A549 treated with ZK216348 at 1 μM for 4 hours (cell line): ENCODE measurements around the gene DGKH. TPM values are rescaled to one million over a fixed set of nuclear protein-coding genes. Genes with fewer than 3 reads are reported as not detected.

Source experiments
- total RNA-seq: library from RNA; stranded (reverse); fragments of 200-300 nt; extraction: Qiagen RNA extraction; gene quantifications from 5 replicates; pipeline ENCODE4 v1.2.3, GENCODE V29; 2022; ENCODE audit warnings: low read depth

DGKH gene, protein sequence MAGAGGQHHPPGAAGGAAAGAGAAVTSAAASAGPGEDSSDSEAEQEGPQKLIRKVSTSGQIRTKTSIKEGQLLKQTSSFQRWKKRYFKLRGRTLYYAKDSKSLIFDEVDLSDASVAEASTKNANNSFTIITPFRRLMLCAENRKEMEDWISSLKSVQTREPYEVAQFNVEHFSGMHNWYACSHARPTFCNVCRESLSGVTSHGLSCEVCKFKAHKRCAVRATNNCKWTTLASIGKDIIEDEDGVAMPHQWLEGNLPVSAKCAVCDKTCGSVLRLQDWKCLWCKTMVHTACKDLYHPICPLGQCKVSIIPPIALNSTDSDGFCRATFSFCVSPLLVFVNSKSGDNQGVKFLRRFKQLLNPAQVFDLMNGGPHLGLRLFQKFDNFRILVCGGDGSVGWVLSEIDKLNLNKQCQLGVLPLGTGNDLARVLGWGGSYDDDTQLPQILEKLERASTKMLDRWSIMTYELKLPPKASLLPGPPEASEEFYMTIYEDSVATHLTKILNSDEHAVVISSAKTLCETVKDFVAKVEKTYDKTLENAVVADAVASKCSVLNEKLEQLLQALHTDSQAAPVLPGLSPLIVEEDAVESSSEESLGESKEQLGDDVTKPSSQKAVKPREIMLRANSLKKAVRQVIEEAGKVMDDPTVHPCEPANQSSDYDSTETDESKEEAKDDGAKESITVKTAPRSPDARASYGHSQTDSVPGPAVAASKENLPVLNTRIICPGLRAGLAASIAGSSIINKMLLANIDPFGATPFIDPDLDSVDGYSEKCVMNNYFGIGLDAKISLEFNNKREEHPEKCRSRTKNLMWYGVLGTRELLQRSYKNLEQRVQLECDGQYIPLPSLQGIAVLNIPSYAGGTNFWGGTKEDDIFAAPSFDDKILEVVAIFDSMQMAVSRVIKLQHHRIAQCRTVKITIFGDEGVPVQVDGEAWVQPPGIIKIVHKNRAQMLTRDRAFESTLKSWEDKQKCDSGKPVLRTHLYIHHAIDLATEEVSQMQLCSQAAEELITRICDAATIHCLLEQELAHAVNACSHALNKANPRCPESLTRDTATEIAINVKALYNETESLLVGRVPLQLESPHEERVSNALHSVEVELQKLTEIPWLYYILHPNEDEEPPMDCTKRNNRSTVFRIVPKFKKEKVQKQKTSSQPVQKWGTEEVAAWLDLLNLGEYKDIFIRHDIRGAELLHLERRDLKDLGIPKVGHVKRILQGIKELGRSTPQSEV
- total RNA-seq, result 2.9 to 6.6 TPM (median 5.0 TPM) in 5 replicates

DNA sequence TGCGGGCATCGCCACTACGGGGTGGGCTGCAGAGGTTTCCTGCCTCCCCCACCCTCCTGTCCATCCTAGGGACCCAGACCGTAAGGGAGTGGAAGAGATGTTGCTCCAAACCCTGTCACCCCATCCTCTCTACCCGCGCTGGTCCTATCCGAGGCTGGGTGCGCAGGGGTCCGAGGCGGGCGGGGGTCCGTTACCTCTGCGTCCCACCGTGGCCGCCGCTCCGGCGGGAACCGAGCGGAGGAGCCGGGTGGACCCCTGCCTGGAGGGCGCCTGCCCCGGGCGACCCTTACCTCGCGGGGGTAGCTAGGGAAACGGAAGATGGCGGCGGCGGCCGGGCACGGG lies at the start of gene DGKH:
TSS of gene DGKH (plus strand) at position 307 of the 342 bp plus-strand sequence. CDS start 126 bp downstream, outside the sequence.

DNA sequence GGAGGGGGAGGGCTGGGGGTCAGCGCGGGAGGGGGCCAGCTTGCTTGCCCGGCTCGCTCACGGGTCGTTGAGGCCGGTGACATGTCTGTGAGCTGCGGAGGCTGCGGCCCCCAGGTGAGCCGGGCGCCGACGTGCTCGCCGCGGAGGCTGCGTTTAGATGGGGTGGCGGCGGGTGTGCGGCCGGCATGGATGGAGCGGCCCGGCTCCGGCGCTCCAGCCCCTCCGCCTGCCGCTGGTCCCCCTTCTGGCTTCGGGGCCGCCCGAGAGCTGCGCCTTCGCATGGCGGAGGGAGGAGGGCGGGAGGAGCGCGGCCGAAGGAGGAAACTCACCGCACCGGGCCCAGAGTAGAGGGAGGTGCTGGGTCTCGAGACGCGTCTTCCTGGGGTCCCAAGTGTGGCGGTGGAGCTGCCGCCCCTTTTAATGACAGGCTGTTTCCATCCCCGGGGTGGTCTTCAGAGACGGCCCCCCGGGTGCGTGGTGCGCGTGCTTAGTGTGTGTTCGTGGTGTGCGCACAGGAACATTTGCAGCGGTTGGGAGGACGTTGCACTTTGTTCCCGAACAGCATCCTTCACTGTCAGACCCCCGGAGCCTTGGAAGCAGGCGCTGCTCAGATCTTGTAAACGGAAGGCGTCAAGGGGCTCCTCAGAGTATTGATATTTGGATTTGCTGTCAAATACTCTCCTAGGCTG lies 223.8 kb downstream of the DGKH start, which contains the start of gene AKAP11:
TSS of gene AKAP11 (plus strand) at position 38 of the 689 bp plus-strand sequence. CDS start 14,197 bp downstream, outside the sequence.

Other genes with a start within 250 kb of the DGKH start
- 5.6 to 8.0 TPM (median 6.9 TPM) in 5 replicates for gene VWA8, start 87.5 kb upstream of the DGKH start, total RNA-seq
- gene AKAP11, start 223.5 kb downstream of the DGKH start, total RNA-seq, result 3.3 to 8.1 TPM (median 5.8 TPM) in 5 replicates